Loucy (cell line): ENCODE results near the gene CEACAM21.

Experiments
- CTCF ChIP-seq: fragments of 200-600 bp; sonication (generic); conservative IDR thresholded peaks from 2 replicates; pipeline ENCODE4 v1.5.1; 2014; ENCODE audit warnings: mild to moderate bottlenecking, antibody characterized with exemption, low read length
- EZH2phosphoT487 ChIP-seq: fragments of 200-600 bp; IDR thresholded peaks from 2 replicates; pipeline ENCODE4 v1.6.1; 2018; ENCODE audit warnings: antibody characterized with exemption, mild to moderate bottlenecking, moderate library complexity, borderline replicate concordance

GRCh38 chr19:41621226-41621625 is 45.3 kb downstream of the CEACAM21 start:
- TF ChIP-seq CTCF = no peak
- TF ChIP-seq EZH2phosphoT487 = no peak
